ENCODE results near the gene ROR1. TPM values are rescaled to one million over a fixed set of nuclear protein-coding genes. Genes with fewer than 3 reads are reported as not detected.

Gene ROR1
- total and polyA plus RNA-seq, 9 donors, result 3.0 to 26.1 (median 15.0) TPM

GRCh38 chr1:63843010-63843409 is 69.2 kb downstream of the ROR1 start:
- intact Hi-C loops (cut with DNase I), result no loop called here
- Histone ChIP-seq H3K36me3 (no peaks in the 10 kb centered on the region), H3K4me3 (no peak overlapping the region), H3K4me1 (ENCODE audit: insufficient read depth) (peaks cover 1% of the 10 kb centered on the region), H3K27ac (no peak overlapping the region), H3K27me3 (no peaks in the 10 kb centered on the region), H3K9me3 (no peaks in the 10 kb centered on the region)
- no peak for TF ChIP-seq POLR2A (IDR thresholded peaks at IDR 0.05)
- TF ChIP-seq EP300 (IDR thresholded peaks at IDR 0.05), result no peak
- TF ChIP-seq, protein P1, sequence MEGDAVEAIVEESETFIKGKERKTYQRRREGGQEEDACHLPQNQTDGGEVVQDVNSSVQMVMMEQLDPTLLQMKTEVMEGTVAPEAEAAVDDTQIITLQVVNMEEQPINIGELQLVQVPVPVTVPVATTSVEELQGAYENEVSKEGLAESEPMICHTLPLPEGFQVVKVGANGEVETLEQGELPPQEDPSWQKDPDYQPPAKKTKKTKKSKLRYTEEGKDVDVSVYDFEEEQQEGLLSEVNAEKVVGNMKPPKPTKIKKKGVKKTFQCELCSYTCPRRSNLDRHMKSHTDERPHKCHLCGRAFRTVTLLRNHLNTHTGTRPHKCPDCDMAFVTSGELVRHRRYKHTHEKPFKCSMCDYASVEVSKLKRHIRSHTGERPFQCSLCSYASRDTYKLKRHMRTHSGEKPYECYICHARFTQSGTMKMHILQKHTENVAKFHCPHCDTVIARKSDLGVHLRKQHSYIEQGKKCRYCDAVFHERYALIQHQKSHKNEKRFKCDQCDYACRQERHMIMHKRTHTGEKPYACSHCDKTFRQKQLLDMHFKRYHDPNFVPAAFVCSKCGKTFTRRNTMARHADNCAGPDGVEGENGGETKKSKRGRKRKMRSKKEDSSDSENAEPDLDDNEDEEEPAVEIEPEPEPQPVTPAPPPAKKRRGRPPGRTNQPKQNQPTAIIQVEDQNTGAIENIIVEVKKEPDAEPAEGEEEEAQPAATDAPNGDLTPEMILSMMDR (IDR thresholded peaks at IDR 0.05), result no peak
- WGBS, 3 donors, result 63 to 67% (median 64%) methylated on average over 7 of the region's 7 CpGs
- DNase-seq, result no peak

DNA sequence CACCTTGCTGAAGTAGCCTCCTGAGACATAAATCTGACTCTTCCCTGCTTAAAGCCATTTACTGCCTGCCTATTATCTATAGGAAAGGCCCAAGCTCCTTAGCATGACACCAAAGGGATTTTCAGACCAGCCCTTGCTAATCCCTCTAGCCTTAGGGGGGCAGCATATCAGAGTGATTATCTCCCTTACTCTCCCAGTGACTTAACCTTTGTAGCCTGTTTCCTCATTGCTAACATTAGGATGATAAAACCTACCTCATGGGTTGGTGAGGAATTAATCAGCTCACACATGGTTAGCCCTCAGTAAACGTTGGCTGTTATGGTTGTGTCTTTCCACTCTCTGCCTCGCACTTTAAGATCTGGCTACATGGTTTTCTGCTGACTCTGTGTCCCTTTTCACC is 70.1 kb downstream of the ROR1 start:
- intact Hi-C loops (cut with DNase I), result no loop called here
- Histone ChIP-seq H3K4me1 (ENCODE audit: insufficient read depth) (peaks cover 1% of the 10 kb centered on the region), H3K27ac (no peak overlapping the region), H3K36me3 (no peaks in the 10 kb centered on the region), H3K9me3 (no peaks in the 10 kb centered on the region), H3K4me3 (no peak overlapping the region), H3K27me3 (no peaks in the 10 kb centered on the region)
- no peak for TF ChIP-seq EP300 (IDR thresholded peaks at IDR 0.05)
- TF ChIP-seq, protein P1 (IDR thresholded peaks at IDR 0.05), result no peak
- no peak for TF ChIP-seq POLR2A (IDR thresholded peaks at IDR 0.05)
- WGBS, 3 donors, result 80 to 83% (median 81%) methylated on average over 2 of the region's 2 CpGs
- DNase-seq, result no peak

- H3K9me3 ChIP-seq, result no peaks in the 10 kb centered on the region
- 67 to 84% (median 81%) methylated on average over 1 of the region's 1 CpG for WGBS, 3 donors
- no peaks in the 10 kb centered on the region for H3K27me3 ChIP-seq
- no peak for TF ChIP-seq POLR2A (IDR thresholded peaks at IDR 0.05)
- TF ChIP-seq EP300 (IDR thresholded peaks at IDR 0.05), result no peak
- TF ChIP-seq, protein P1 (IDR thresholded peaks at IDR 0.05), result no peak
- H3K27ac ChIP-seq, result no peak overlapping the region
- no peak overlapping the region for H3K4me3 ChIP-seq
- no peaks in the 10 kb centered on the region for H3K36me3 ChIP-seq
- peaks cover 1% of the 10 kb centered on the region for H3K4me1 ChIP-seq (ENCODE audit: insufficient read depth)
- DNase-seq, result no peak
- intact Hi-C loops (cut with DNase I), result no loop called here
These were observed 71.5 kb downstream of the ROR1 start for GRCh38 chr1:63845346-63845745.

DNA sequence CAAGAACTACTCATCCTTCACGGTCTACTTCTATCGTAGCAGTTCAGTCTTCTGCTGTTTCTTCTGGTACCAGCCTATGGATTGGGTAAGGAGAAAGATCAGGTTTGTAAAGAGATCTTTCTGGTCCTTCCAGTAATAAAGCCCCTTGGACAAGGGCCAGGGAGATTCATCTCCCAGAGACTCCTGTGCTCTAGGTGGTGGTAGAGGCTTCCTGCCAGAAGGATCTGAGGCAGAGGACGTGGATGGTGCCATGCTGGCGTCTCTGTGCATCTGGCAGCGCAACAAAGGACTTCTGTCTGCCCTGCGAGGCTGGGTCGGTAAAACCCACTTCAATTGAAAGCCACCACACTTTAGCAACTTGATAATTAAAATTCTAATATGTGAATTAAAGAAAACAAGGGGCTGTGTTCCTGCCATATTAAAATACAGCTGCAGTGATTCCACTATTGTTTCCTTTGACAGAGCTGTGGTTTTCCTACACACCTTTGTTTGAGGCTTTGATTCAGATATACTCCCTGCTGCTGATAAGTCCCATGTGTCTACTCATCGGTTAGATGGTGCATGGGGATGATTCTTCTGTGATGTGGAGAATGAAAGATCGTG is 73.6 kb downstream of the ROR1 start:
- H3K4me1 ChIP-seq (ENCODE audit: insufficient read depth), result peaks cover 1% of the 10 kb centered on the region
- H3K9me3 ChIP-seq, result no peaks in the 10 kb centered on the region
- no peaks in the 10 kb centered on the region for H3K27me3 ChIP-seq
- intact Hi-C loops (cut with DNase I), result no loop called here
- no peaks in the 10 kb centered on the region for H3K36me3 ChIP-seq
- WGBS, 3 donors, result 91 to 97% (median 92%) methylated on average over 9 of the region's 9 CpGs
- H3K4me3 ChIP-seq, result no peak overlapping the region
- no peak overlapping the region for H3K27ac ChIP-seq
- TF ChIP-seq, protein P1 (IDR thresholded peaks at IDR 0.05), result no peak
- no peak for TF ChIP-seq POLR2A (IDR thresholded peaks at IDR 0.05)
- no peak for TF ChIP-seq EP300 (IDR thresholded peaks at IDR 0.05)
- DNase-seq, result no peak
